Spleen (tissue), 11 donors: ENCODE measurements around the gene REG1B. TPM values are rescaled to one million over a fixed set of nuclear protein-coding genes. Genes with fewer than 3 reads are reported as not detected.
A peak's percentile ranks its signal among the peaks of the same experiment; 100 is the strongest.
"Not testable (repeated sequence)": the region's sequence is repeated elsewhere in the genome, so short reads cannot be mapped to it uniquely, and the experiment has no call there.

ENCODE experiments used
- DNase-seq: peaks from one replicate; pipeline ENCODE4 v3.0.0-alpha.2; 2020
- H3K27ac ChIP-seq, 8 donors: fragments of 200-600 bp; sonication (generic) in 7 of 8; 1 replicate in 4 of 8; 2 replicates in 4 of 8; pipeline versions ENCODE4 v1.5.0 to v1.8.0; 2016 to 2021; ENCODE audit warnings: inconsistent platforms in 4 of 8, mild to moderate bottlenecking in 4 of 8, moderate library complexity in 1 of 8
- H3K27me3 ChIP-seq, 7 donors: fragments of 200-600 bp; sonication (generic) in 6 of 7; replicated peaks in 1 of 7; 1 replicate in 4 of 7; 2 replicates in 3 of 7; pipeline versions ENCODE4 v1.5.0 to v1.8.0; 2016 to 2021; ENCODE audit warnings: inconsistent platforms in 3 of 7, mild to moderate bottlenecking in 1 of 7
- H3K36me3 ChIP-seq, 6 donors: fragments of 200-600 bp; sonication (generic) in 5 of 6; 1 replicate in 4 of 6; 2 replicates in 2 of 6; pipeline versions ENCODE4 v1.5.0 to v1.8.0; 2016 to 2021; ENCODE audit warnings: inconsistent platforms in 2 of 6
- H3K4me1 ChIP-seq, 6 donors: fragments of 200-600 bp; sonication (generic) in 5 of 6; 1 replicate in 3 of 6; 2 replicates in 3 of 6; pipeline versions ENCODE4 v1.5.0 to v1.8.0; 2016 to 2021; ENCODE audit warnings: inconsistent platforms in 3 of 6
- H3K4me3 ChIP-seq, 8 donors: fragments of 200-600 bp; sonication (generic) in 7 of 8; 1 replicate in 4 of 8; 2 replicates in 4 of 8; pipeline versions ENCODE4 v1.5.0 to v1.8.0; 2016 to 2021; ENCODE audit warnings: inconsistent platforms in 4 of 8, mild to moderate bottlenecking in 4 of 8, moderate library complexity in 2 of 8
- H3K9me3 ChIP-seq, 8 donors: fragments of 200-600 bp; sonication (generic) in 7 of 8; 1 replicate in 4 of 8; 2 replicates in 4 of 8; pipeline versions ENCODE4 v1.5.0 to v1.8.0; 2016 to 2021; ENCODE audit warnings: inconsistent platforms in 4 of 8
- POLR2A ChIP-seq, 3 donors: fragments of 450-650 bp; IDR thresholded peaks; one replicate each; pipeline ENCODE4 v1.5.1; 2017; ENCODE audit warnings: antibody characterized with exemption in 3 of 3, mild to moderate bottlenecking in 1 of 3
- POLR2AphosphoS5 ChIP-seq, 3 donors: sonication (generic); formaldehyde crosslinking; IDR thresholded peaks; one replicate each; pipeline ENCODE4 v1.5.1; 2017; ENCODE audit warnings: antibody characterized with exemption in 3 of 3
- WGBS, 5 donors: extraction: QIAGEN DNeasy Blood & Tissue Kit in 3 of 5; methylation state at CpG; one replicate each; pipeline versions ENCODE4 v1.1.5 to v1.1.7; 2013 to 2018; 5-methylcytosine and 5-hydroxymethylcytosine counted together
- intact Hi-C: fragments of 100-400 bp; cut with DNase I; formaldehyde crosslinking; loops from one replicate; pipeline ENCODE4 v1.15.0; 2023; ENCODE audit warnings: low total_unique reads
- polyA plus RNA-seq, 3 donors: library from polyadenylated mRNA; stranded (reverse); fragments of 200-250 nt; gene quantifications; one replicate each; pipeline ENCODE4 v1.2.1, GENCODE V29; 2013
- total RNA-seq, 7 donors: library from RNA; depleted of rRNA in 3 of 7; stranded (reverse); fragments of >200 nt in 3 of 7; fragmentation: NEBNext Ultra II Directional in 4 of 7; extraction: Animal tissue kit (Norgen Biotek cat#: 25700) in 4 of 7; gene quantifications; one replicate each; pipeline versions ENCODE4 v1.1.0 to v1.2.1, GENCODE V29; 2016 to 2021
- TF ChIP-seq, protein P1 (sequence below), 11 experiments: fragments of 200-600 bp in 7 of 11; fragments of 450-650 bp in 4 of 11; sonication (generic) in 4 of 11; IDR thresholded peaks in 8 of 11; conservative IDR thresholded peaks in 3 of 11; 1 replicate in 7 of 11; 2 replicates in 4 of 11; pipeline versions ENCODE4 v1.4.0 to v1.8.0; 2016 to 2021; ENCODE audit warnings: antibody characterized with exemption in 11 of 11, inconsistent platforms in 4 of 11, mild to moderate bottlenecking in 1 of 11
- donor health status: healthy with polysubstance abuse.
- donor health status: DM: no; HTN: no; CAD: no; lungs with moderate emphysema.
- donor health status: DM: no; HTN: no; CAD: no.
- donor health status: Bipolar disorder and iron deficiency.
- donor health status: healthy.
- donor health status: DM: no; HTN: no; CAD: no.
- donor health status: DM: yes; HTN: yes; CAD: no.

REG1B gene
- total and polyA plus RNA-seq, 10 donors, result 0.39 to 4.8 (median 0.73) TPM; not detected in 4

DNA sequence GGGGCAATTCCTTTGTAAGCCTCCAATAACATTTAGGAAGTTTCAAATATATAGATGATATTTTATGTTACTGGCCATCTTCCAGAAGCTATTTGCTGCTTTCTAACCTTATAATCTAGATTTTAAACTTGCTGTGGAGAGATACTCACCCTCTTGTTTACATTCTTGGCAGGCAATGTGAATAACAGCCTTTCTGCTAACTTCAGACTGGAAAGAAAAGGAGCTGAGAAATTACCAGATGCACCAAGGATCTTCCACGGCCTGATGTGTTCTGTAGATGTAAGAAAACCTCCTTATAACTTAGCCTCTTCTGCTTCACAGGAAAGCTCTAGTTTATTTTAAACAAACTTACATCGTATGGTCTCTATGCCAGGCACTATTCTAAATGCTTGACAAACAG lies 16.7 kb downstream of the REG1B start:
- intact Hi-C loops, result no loop called here

DNA sequence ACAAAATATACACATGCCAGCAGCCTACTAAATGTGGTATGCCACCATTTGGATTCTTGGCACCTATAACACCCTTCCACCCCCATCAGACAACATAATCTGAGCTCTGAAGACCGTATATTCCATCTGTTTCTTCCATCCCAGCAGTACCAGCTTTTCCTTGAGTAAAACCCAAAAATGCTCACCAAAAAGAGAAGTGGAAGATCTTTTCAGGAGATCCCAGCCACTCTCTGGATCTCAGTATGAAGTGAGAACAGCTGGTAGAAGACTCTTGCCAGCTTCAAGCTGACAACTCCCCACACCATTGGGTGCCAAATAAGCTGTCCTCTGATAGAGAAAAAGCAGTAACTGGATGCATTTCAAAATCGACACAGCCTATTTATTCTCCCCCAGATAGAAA lies 22.6 kb downstream of the REG1B start:
- no peak for DNase-seq
- no peaks in the 10 kb centered on the region for H3K4me1 ChIP-seq
- H3K9me3 ChIP-seq, result peaks cover 0 to 11% (median 0%) of the 10 kb centered on the region in 8 donors
- TF ChIP-seq POLR2AphosphoS5 (IDR thresholded peaks at IDR 0.05) (no peak), POLR2A (IDR thresholded peaks at IDR 0.05) (no peak)
- TF ChIP-seq, protein P1, sequence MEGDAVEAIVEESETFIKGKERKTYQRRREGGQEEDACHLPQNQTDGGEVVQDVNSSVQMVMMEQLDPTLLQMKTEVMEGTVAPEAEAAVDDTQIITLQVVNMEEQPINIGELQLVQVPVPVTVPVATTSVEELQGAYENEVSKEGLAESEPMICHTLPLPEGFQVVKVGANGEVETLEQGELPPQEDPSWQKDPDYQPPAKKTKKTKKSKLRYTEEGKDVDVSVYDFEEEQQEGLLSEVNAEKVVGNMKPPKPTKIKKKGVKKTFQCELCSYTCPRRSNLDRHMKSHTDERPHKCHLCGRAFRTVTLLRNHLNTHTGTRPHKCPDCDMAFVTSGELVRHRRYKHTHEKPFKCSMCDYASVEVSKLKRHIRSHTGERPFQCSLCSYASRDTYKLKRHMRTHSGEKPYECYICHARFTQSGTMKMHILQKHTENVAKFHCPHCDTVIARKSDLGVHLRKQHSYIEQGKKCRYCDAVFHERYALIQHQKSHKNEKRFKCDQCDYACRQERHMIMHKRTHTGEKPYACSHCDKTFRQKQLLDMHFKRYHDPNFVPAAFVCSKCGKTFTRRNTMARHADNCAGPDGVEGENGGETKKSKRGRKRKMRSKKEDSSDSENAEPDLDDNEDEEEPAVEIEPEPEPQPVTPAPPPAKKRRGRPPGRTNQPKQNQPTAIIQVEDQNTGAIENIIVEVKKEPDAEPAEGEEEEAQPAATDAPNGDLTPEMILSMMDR (IDR thresholded peaks at IDR 0.05 in 8 of 11, conservative IDR thresholded peaks at IDR 0.05 in 3 of 11), result no peak
- H3K4me3 ChIP-seq, result no peak overlapping the region
- H3K27ac ChIP-seq, result no peak overlapping the region
- H3K36me3 ChIP-seq, result no peaks in the 10 kb centered on the region
- intact Hi-C loops, result no loop called here
- H3K27me3 ChIP-seq, result no peaks in the 10 kb centered on the region
- 69 to 87% (median 74%) methylated on average over 2 of the region's 2 CpGs for WGBS, 5 donors

More for the DNA sequence above, 16.7 kb downstream of the REG1B start:
- H3K9me3 ChIP-seq, result peaks cover 0 to 9% (median 0%) of the 10 kb centered on the region in 8 donors
- H3K36me3 ChIP-seq, result no peaks in the 10 kb centered on the region
- H3K27me3 ChIP-seq, result no peaks in the 10 kb centered on the region
- H3K4me3 ChIP-seq, result no peak overlapping the region
- TF ChIP-seq, protein P1 (IDR thresholded peaks at IDR 0.05 in 8 of 11, conservative IDR thresholded peaks at IDR 0.05 in 3 of 11), result no peak
- TF ChIP-seq POLR2AphosphoS5 (IDR thresholded peaks at IDR 0.05), result no peak
- no peak for TF ChIP-seq POLR2A (IDR thresholded peaks at IDR 0.05)
- 47 to 88% (median 79%) methylated on average over 2 of the region's 2 CpGs for WGBS, 5 donors
- H3K27ac ChIP-seq, result no peak overlapping the region
- no peak for DNase-seq
- H3K4me1 ChIP-seq, result no peaks in the 10 kb centered on the region

DNA sequence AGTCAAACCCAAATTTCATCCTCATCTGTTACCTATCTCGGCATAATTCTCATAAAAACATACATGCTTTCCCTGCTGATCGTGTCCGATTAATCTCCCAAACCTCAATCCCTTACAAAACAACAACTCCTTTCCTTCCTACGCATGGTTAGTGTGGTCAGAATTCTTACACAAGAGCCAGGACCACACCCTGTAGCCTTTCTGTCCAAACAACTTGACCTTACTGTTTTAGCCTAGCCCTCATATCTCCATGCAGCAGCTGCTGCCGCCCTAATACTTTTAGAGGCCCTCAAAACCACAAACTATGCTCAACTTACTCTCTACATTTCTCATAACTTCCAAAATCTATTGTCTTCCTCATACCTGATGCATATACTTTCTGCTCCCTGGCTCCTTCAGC lies 33.0 kb downstream of the REG1B start:
- H3K36me3 ChIP-seq, H3K4me1 ChIP-seq, H3K27me3 ChIP-seq, DNase-seq, H3K4me3 ChIP-seq, H3K9me3 ChIP-seq, H3K27ac ChIP-seq, intact Hi-C loops: not testable (repeated sequence)
- 39 to 59% (median 45%) methylated on average over 5 of the region's 5 CpGs for WGBS, 5 donors

DNA sequence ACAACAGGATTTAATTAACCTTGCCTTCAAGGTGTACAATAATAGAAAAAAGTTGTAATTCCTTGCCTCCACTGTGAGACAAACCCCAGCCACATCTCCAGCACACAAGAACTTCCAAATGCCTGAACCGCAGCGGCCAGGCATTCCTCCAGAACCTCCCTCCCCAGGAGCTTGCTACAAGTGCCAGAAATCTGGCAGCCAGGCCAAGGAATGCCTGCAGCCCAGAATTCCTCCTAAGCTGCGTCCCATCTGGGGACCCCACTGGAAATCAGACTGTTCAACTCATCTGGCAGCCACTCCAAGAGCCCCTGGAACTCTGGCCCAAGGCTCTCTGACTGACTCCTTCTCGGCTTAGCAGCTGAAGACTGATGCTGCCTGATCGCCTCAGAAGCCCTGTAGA lies 34.3 kb downstream of the REG1B start:
- H3K36me3 ChIP-seq, intact Hi-C loops, H3K9me3 ChIP-seq, DNase-seq, H3K4me1 ChIP-seq, H3K27ac ChIP-seq, H3K4me3 ChIP-seq, H3K27me3 ChIP-seq: not testable (repeated sequence)
- WGBS, 5 donors, result 51 to 93% (median 61%) methylated on average over 4 to 5 of the region's 5 CpGs

- Histone ChIP-seq H3K4me3 (no peak overlapping the region), H3K36me3 (no peaks in the 10 kb centered on the region), H3K27ac (no peak overlapping the region), H3K9me3 (no peaks in the 10 kb centered on the region), H3K4me1 (no peaks in the 10 kb centered on the region), H3K27me3 (no peaks in the 10 kb centered on the region)
- WGBS, 5 donors, result 0 to 13% (median 10%) methylated on average over 1 of the region's 1 CpG
- TF ChIP-seq, protein P1 (IDR thresholded peaks at IDR 0.05 in 8 of 11, conservative IDR thresholded peaks at IDR 0.05 in 3 of 11), result peak in 1 of 11 experiments; percentile 15
- TF ChIP-seq POLR2A (IDR thresholded peaks at IDR 0.05) (no peak), POLR2AphosphoS5 (IDR thresholded peaks at IDR 0.05) (no peak)
- no peak for DNase-seq
- intact Hi-C loops, result no loop called here
These were observed 46.8 kb downstream of the REG1B start for GRCh38 chr2:79041032-79041448.
